ENCODE measurements around the gene TLE1.

Gene TLE1

DNA sequence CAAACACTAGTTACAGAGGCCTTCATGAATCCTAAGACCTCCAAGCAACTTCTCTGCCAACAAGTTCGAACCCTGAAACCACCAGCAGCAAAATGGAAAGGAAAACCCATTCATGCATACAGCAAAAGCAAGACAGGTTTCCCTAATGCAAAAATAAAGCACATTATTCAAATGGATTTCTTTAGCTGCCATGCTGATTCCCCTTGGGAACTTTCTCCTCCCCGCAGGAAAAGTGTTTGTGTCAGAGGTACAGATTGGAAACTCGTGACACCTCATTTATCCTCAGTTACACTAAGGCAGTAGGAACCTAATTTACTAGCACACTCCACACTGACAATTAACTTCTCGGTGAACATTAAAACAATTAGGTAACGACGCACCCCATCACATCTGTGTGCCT, 63.4 kb downstream of the TLE1 start:
- TF ChIP-seq, protein P1, sequence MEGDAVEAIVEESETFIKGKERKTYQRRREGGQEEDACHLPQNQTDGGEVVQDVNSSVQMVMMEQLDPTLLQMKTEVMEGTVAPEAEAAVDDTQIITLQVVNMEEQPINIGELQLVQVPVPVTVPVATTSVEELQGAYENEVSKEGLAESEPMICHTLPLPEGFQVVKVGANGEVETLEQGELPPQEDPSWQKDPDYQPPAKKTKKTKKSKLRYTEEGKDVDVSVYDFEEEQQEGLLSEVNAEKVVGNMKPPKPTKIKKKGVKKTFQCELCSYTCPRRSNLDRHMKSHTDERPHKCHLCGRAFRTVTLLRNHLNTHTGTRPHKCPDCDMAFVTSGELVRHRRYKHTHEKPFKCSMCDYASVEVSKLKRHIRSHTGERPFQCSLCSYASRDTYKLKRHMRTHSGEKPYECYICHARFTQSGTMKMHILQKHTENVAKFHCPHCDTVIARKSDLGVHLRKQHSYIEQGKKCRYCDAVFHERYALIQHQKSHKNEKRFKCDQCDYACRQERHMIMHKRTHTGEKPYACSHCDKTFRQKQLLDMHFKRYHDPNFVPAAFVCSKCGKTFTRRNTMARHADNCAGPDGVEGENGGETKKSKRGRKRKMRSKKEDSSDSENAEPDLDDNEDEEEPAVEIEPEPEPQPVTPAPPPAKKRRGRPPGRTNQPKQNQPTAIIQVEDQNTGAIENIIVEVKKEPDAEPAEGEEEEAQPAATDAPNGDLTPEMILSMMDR (IDR thresholded peaks at IDR 0.05; ENCODE audit: low read depth, low read length, missing control alignments): no peak
- Histone ChIP-seq H3K36me3 (replicated peaks) (no peaks in the 10 kb centered on the region), H3K27ac (no peak overlapping the region)

DNA sequence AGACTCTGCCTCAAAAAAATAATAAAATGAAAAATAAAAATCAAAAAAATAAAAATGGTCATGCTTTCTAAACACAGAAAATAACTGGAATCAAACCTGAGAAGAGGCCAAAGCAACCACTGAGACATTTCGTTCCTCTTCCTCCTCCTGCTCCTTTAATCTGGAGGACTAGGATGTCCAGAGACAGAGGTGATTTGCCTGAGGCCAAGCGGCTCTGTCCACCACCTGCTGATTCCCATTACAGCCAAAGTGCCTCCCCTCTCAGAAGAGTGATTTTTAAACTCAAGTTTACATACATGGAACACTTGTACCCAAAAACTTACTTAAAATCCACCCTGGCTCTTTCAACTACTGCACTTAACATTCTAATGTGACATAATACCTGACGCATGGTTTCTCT, 65.6 kb downstream of the TLE1 start:
- TF ChIP-seq, protein P1 (IDR thresholded peaks at IDR 0.05; ENCODE audit: low read depth, low read length, missing control alignments): no peak
- in situ Hi-C loops (cut with HindIII; ENCODE audit: low pct_ligation_motif_present, low sequenced_read_pairs): no loop called here
- Histone ChIP-seq H3K4me3 (ENCODE audit: low read depth, low read length) (no peak overlapping the region), H3K36me3 (replicated peaks) (no peaks in the 10 kb centered on the region), H3K27me3 (replicated peaks) (no peaks in the 10 kb centered on the region), H3K27ac (no peak overlapping the region)
- no peak for DNase-seq

More for the DNA sequence above, 63.4 kb downstream of the TLE1 start:
- Histone ChIP-seq H3K4me3 (ENCODE audit: low read depth, low read length) (no peak overlapping the region), H3K27me3 (replicated peaks) (no peaks in the 10 kb centered on the region)
- DNase-seq: no peak
- in situ Hi-C loops (cut with HindIII; ENCODE audit: low pct_ligation_motif_present, low sequenced_read_pairs): no loop called here

DNA sequence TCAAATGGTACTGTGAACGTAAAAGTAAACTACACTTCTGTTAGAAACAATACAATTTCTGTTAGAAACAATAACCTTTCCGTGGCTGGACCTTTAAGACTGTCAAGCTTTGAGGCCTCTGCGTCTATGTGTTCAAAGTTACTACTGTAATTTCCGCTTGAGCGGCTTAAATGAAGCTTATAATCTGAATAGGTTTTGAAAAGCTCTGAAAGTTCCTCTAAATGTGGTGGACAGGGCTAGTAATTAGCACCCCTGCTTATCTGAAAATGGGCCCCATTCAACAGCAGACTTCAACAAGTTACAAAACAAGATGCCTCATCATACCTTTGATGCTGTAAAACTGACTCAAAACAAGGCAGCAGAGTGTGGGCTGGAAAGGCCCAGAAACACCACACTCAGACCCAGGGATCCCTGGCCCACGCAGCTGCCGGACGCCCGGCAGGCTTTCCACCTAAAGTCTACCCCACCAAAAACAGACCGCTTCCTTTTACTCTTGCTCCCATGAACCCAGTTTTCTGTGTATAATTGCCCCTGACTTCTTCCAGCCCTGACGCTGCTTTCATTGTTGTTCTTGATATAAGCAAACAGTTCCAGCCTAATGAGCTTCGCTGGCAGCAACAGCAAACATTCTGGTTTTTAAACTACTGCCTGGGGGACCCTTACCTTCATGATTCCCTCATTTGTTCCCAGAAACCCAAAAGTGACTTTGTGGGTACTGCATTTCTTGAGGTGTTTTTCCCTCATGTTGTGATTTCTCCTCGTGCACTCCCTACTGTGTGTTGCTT, 66.7 kb downstream of the TLE1 start:
- in situ Hi-C loops (cut with HindIII; ENCODE audit: low pct_ligation_motif_present, low sequenced_read_pairs): no loop called here
- H3K27ac ChIP-seq: no peak overlapping the region
- DNase-seq: no peak

DNA sequence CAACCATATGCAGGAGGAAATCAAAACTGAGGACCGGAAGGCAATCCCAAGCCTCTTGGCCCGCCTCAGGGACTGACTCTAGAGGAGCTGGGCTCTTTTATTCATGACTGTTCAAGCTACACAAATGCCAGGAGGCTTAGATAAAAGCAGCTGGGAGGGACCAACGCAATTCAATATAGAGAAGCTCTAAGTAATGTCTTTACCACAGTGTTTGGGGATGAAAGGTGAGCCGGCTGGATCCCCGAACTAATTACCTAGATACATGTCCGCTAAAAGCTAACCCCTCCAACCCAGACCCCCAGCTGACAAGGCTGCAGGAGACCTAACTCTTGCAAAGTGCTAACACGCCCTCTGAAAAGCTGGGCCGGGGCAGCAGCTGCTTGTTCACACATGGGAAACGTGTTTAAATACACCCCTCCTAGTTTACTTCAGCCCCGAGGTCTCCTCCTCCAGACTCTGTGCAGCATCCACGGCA, 67.5 kb downstream of the TLE1 start:
- no peak overlapping the region for H3K27ac ChIP-seq
- in situ Hi-C loops (cut with HindIII; ENCODE audit: low pct_ligation_motif_present, low sequenced_read_pairs): no loop called here
- no peak for DNase-seq
- H3K27me3 ChIP-seq (replicated peaks): no peaks in the 10 kb centered on the region
- TF ChIP-seq, protein P1 (IDR thresholded peaks at IDR 0.05; ENCODE audit: low read depth, low read length, missing control alignments): no peak
- H3K4me3 ChIP-seq (ENCODE audit: low read depth, low read length): no peak overlapping the region
- H3K36me3 ChIP-seq (replicated peaks): no peaks in the 10 kb centered on the region

More for the DNA sequence above, 66.7 kb downstream of the TLE1 start:
- H3K27me3 ChIP-seq (replicated peaks): no peaks in the 10 kb centered on the region
- H3K4me3 ChIP-seq (ENCODE audit: low read depth, low read length): no peak overlapping the region
- H3K36me3 ChIP-seq (replicated peaks): no peaks in the 10 kb centered on the region
- TF ChIP-seq, protein P1 (IDR thresholded peaks at IDR 0.05; ENCODE audit: low read depth, low read length, missing control alignments): no peak

DNA sequence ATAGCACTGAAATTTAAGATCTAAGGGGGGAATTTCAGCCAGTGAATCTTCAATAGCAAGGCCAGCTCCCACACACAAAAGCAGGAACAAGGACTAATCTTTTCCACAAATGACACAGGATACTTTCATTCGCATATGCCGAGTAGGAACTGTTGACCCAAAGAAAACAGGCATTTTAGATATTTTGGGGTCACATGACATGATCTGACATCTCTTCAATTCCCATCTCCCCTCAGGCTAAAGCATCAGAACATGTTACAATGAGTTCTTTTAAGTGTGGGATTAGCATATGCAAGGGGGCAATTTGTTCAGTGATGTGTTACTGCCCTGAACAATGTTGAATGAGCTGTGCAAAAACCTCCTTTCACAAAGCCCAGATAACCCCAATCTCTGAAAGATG, 68.2 kb downstream of the TLE1 start:
- Histone ChIP-seq H3K4me3 (ENCODE audit: low read depth, low read length) (no peak overlapping the region), H3K27me3 (replicated peaks) (no peaks in the 10 kb centered on the region), H3K36me3 (replicated peaks) (no peaks in the 10 kb centered on the region), H3K27ac (no peak overlapping the region)
- TF ChIP-seq, protein P1 (IDR thresholded peaks at IDR 0.05; ENCODE audit: low read depth, low read length, missing control alignments): no peak
- in situ Hi-C loops (cut with HindIII; ENCODE audit: low pct_ligation_motif_present, low sequenced_read_pairs): no loop called here
- no peak for DNase-seq

Data from brain microvascular endothelial cell (primary cell).